ENCODE results near the gene SLC34A3.
A peak's percentile ranks its signal among the peaks of the same experiment; 100 is the strongest.

- TF ChIP-seq E2F5 (CRISPR knock-in tag; IDR thresholded peaks at IDR 0.05) (0 out of 2 replicates have a peak, but pooled peaks have one; percentile 34), CTCF (IDR thresholded peaks at IDR 0.05) (peak; percentile 98), ATF1 (CRISPR knock-in tag; IDR thresholded peaks at IDR 0.05) (no peak), NR3C1 (CRISPR knock-in tag; conservative IDR thresholded peaks at IDR 0.05; ENCODE audit: low read depth) (no peak), ZNF232 (CRISPR knock-in tag; IDR thresholded peaks at IDR 0.05) (no peak), RORB (CRISPR knock-in tag; IDR thresholded peaks at IDR 0.05) (no peak), NR2C2 (CRISPR knock-in tag; IDR thresholded peaks at IDR 0.05) (no peak), ZNF263 (CRISPR knock-in tag; IDR thresholded peaks at IDR 0.05; ENCODE audit: low read depth) (no peak), GABPB1 (CRISPR knock-in tag; IDR thresholded peaks at IDR 0.05) (peak; percentile 52; the same call in 1 of the 2 replicates), ZNF512 (CRISPR knock-in tag; IDR thresholded peaks at IDR 0.05; ENCODE audit: borderline replicate concordance) (no peak), MLX (CRISPR knock-in tag; IDR thresholded peaks at IDR 0.05) (no peak), MAX (CRISPR knock-in tag; IDR thresholded peaks at IDR 0.05) (peak; percentile 52; the same call in 1 of the 2 replicates), ARID4B (CRISPR knock-in tag; IDR thresholded peaks at IDR 0.05; ENCODE audit: borderline replicate concordance) (peak; percentile 84; the same call in 1 of the 2 replicates)
These were observed 5.7 kb downstream of the SLC34A3 start for GRCh38 chr9:137236238-137236935.

All from WTC11 (cell line).